ENCODE data around the gene ZDHHC12. TPM values are rescaled to one million over a fixed set of nuclear protein-coding genes. Genes with fewer than 3 reads are reported as not detected.

The ZDHHC12 gene
- total and polyA plus RNA-seq, 2 of the 13 experiments (the other 11 are each of a cell fraction or from before 2014, with no cell fraction given) = 25.4 to 28.0 TPM

DNA sequence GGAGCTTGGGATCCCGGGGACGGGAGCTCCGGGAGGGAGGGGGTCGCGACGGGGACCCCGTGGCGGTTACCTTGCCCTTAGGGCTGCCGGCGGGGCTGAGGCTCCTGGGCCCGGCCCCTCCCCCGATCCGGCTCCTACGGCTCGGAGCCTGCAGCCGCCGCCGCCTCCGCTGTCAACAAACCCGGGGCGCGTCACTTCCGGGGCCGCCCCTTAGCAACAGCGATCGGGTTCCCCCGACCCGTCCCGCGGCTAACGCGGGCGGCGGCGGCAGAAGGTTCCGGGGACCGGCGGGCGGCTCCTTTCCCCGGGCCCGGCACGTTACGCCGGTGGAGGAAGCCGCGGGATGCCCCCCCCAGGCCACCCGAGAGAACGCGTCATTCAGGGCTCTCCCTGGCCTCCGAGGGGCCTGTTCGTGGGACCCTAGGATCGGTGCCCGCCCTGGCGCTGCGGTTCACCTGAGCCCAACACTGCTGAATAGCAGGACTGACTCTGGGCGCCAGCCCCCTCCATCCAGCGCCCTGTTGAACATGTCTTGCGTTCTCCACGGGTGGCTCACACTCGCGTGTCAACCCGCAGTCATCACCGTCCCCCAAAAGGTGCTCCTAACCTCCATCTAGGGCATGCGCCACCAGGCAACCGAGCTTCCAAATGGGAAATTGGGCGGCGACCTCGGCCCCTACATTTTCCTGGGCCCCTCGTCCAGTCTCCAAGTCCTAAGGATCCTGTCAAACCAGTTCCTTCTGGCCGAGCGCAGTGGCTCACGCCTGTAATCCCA is 48.0 kb upstream of the ZDHHC12 start, which contains the start of gene ZER1 (continued):
- TF ChIP-seq, protein P1, sequence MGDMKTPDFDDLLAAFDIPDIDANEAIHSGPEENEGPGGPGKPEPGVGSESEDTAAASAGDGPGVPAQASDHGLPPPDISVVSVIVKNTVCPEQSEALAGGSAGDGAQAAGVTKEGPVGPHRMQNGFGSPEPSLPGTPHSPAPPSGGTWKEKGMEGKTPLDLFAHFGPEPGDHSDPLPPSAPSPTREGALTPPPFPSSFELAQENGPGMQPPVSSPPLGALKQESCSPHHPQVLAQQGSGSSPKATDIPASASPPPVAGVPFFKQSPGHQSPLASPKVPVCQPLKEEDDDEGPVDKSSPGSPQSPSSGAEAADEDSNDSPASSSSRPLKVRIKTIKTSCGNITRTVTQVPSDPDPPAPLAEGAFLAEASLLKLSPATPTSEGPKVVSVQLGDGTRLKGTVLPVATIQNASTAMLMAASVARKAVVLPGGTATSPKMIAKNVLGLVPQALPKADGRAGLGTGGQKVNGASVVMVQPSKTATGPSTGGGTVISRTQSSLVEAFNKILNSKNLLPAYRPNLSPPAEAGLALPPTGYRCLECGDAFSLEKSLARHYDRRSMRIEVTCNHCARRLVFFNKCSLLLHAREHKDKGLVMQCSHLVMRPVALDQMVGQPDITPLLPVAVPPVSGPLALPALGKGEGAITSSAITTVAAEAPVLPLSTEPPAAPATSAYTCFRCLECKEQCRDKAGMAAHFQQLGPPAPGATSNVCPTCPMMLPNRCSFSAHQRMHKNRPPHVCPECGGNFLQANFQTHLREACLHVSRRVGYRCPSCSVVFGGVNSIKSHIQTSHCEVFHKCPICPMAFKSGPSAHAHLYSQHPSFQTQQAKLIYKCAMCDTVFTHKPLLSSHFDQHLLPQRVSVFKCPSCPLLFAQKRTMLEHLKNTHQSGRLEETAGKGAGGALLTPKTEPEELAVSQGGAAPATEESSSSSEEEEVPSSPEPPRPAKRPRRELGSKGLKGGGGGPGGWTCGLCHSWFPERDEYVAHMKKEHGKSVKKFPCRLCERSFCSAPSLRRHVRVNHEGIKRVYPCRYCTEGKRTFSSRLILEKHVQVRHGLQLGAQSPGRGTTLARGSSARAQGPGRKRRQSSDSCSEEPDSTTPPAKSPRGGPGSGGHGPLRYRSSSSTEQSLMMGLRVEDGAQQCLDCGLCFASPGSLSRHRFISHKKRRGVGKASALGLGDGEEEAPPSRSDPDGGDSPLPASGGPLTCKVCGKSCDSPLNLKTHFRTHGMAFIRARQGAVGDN (CRISPR knock-in tag; IDR thresholded peaks at IDR 0.05) = peak; percentile 95
- TF ChIP-seq RBM39 (IDR thresholded peaks at IDR 0.05; ENCODE audit: low read depth, low read length, poor library complexity, severe bottlenecking) (no peak), ZNF552 (CRISPR knock-in tag; IDR thresholded peaks at IDR 0.05; ENCODE audit: borderline replicate concordance) (no peak), ZNF577 (CRISPR knock-in tag; IDR thresholded peaks at IDR 0.05; ENCODE audit: borderline replicate concordance, low read depth) (no peak), KLF6 (CRISPR knock-in tag; IDR thresholded peaks at IDR 0.05) (peak; percentile 55; the same call in 1 of the 2 replicates), ZNF878 (CRISPR knock-in tag; IDR thresholded peaks at IDR 0.05) (peak; percentile 83; the same call in 1 of the 2 replicates), HNRNPUL1 (IDR thresholded peaks at IDR 0.05; ENCODE audit: low read depth, low read length) (0 out of 2 replicates have a peak, but pooled peaks have one; percentile 45), DRAP1 (CRISPR knock-in tag; IDR thresholded peaks at IDR 0.05) (peak; percentile 79), FOXO1 (CRISPR knock-in tag; IDR thresholded peaks at IDR 0.05) (peak; percentile 94), TOPORS (CRISPR knock-in tag; IDR thresholded peaks at IDR 0.05) (peak; percentile 87; the same call in 1 of the 2 replicates), ZNF350 (CRISPR knock-in tag; IDR thresholded peaks at IDR 0.05; ENCODE audit: borderline replicate concordance, low read depth) (peak; percentile 85), SRSF9 (IDR thresholded peaks at IDR 0.05; ENCODE audit: borderline replicate concordance, insufficient read depth, low read depth, low read length, poor library complexity, severe bottlenecking) (no peak), GZF1 (CRISPR knock-in tag; IDR thresholded peaks at IDR 0.05) (no peak; the same call in 1 of the 2 replicates), SOX13 (IDR thresholded peaks at IDR 0.05) (0 out of 2 replicates have a peak, but pooled peaks have one; percentile 22), SOX13 (CRISPR knock-in tag; conservative IDR thresholded peaks at IDR 0.05 in 1 of 2, IDR thresholded peaks at IDR 0.05 in 1 of 2) (no peak), NFE2L2 (IDR thresholded peaks at IDR 0.05; ENCODE audit: low read length) (no peak), ZNF12 (CRISPR knock-in tag; IDR thresholded peaks at IDR 0.05) (no peak), ZNF333 (CRISPR knock-in tag; IDR thresholded peaks at IDR 0.05; ENCODE audit: borderline replicate concordance) (no peak), ELF1 (CRISPR knock-in tag; IDR thresholded peaks at IDR 0.05) (peak; percentile 77), ZNF251 (CRISPR knock-in tag; IDR thresholded peaks at IDR 0.05) (no peak)

Measured in HepG2 (cell line).